IPS-NIHi7 (cell line): ENCODE results near the gene TBC1D8.

ENCODE experiments used
- DNase-seq: peaks from one replicate; pipeline ENCODE4 v3.0.0; 2012; ENCODE audit warnings: mixed read lengths; ENCODE audit errors: extremely low spot score

TBC1D8 gene

GRCh38 chr2:101135412-101136296 lies 15.5 kb downstream of the TBC1D8 start:
- no peak for DNase-seq

- DNase-seq: no peak
Observed at GRCh38 chr2:101133492-101134100, 17.6 kb downstream of the TBC1D8 start.

- DNase-seq: no peak
Observed at GRCh38 chr2:101132202-101132601, 19.0 kb downstream of the TBC1D8 start.

- no peak for DNase-seq
Observed at GRCh38 chr2:101130081-101130480, 21.1 kb downstream of the TBC1D8 start.

GRCh38 chr2:101127319-101128056 lies 23.7 kb downstream of the TBC1D8 start:
- no peak for DNase-seq

GRCh38 chr2:101125808-101126207 lies 25.4 kb downstream of the TBC1D8 start:
- no peak for DNase-seq

- DNase-seq: no peak
Observed at GRCh38 chr2:101125374-101125773, 25.8 kb downstream of the TBC1D8 start.

GRCh38 chr2:101124643-101125366 lies 26.4 kb downstream of the TBC1D8 start:
- DNase-seq: no peak

GRCh38 chr2:101123795-101124471 lies 27.2 kb downstream of the TBC1D8 start:
- DNase-seq: no peak

- no peak for DNase-seq
Observed at GRCh38 chr2:101121174-101121573, 30.0 kb downstream of the TBC1D8 start.

GRCh38 chr2:101120124-101120996 lies 30.8 kb downstream of the TBC1D8 start:
- DNase-seq: no peak

- no peak for DNase-seq
Observed at GRCh38 chr2:101119431-101119830, 31.8 kb downstream of the TBC1D8 start.

- no peak for DNase-seq
Observed at GRCh38 chr2:101116841-101117552, 34.2 kb downstream of the TBC1D8 start.

- no peak for DNase-seq
Observed at GRCh38 chr2:101116348-101116747, 34.8 kb downstream of the TBC1D8 start.

GRCh38 chr2:101115664-101116063 lies 35.5 kb downstream of the TBC1D8 start:
- no peak for DNase-seq

GRCh38 chr2:101114815-101115214 lies 36.4 kb downstream of the TBC1D8 start:
- DNase-seq: no peak

GRCh38 chr2:101114268-101114783 lies 36.9 kb downstream of the TBC1D8 start:
- no peak for DNase-seq

GRCh38 chr2:101113441-101114267 lies 37.5 kb downstream of the TBC1D8 start:
- peak; percentile 63 for DNase-seq
